Stimulated activated CD8-positive, alpha-beta memory T cell treated with anti-CD3 and anti-CD28 coated beads, Interleukin-2, amount 100 ng/mL, for 1 hour (primary cell): ENCODE measurements around the gene DIAPH2.
"Not testable (repeated sequence)": the region's sequence is repeated elsewhere in the genome, so short reads cannot be mapped to it uniquely, and the experiment has no call there.

Source experiments
- DNase-seq, 2 donors: peaks; one replicate each; pipeline ENCODE4 v3.0.0-alpha.2; 2020; ENCODE audit warnings: low read depth in 2 of 2

The DIAPH2 gene

GRCh38 chrX:96824166-96824565 is 139.5 kb downstream of the DIAPH2 start:
- DNase-seq = no peak

DNA sequence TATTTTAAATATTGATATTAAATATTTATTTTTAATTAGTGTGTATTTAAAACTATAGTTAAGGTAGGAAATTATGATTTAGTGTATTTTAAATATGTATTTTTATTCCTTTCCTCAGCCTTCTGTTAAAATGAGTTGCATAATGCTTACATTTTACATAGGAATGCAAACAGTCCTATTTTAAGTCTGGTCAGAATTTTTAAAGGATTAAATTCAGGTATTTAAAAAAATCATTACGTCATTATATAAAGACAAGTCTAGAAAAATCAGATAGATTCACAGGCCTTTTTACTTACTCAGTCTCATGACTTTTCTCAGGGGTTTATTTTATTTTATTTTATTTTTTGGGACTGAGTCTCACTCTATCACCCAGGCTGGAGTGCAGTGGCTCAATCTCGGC is 148.7 kb downstream of the DIAPH2 start:
- DNase-seq = no peak

DNA sequence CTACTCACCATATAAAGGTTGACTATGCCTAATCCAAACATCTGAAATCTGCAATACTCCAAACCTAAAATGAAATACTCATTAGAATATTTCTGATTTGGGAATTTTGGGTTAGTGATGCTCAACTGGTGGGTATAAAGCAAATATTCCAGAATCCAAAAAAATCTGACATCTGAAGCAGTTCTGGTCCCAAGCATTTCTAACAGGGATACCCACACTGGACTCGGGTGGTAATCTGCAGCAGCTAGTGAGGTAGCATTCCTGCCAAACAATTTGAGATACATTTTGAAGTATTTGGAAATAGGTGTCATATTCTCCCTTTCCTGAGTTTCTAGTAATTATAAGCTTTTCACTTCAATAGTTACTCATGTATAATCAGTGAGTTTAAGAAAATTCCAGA is 149.5 kb downstream of the DIAPH2 start:
- DNase-seq = no peak

DNA sequence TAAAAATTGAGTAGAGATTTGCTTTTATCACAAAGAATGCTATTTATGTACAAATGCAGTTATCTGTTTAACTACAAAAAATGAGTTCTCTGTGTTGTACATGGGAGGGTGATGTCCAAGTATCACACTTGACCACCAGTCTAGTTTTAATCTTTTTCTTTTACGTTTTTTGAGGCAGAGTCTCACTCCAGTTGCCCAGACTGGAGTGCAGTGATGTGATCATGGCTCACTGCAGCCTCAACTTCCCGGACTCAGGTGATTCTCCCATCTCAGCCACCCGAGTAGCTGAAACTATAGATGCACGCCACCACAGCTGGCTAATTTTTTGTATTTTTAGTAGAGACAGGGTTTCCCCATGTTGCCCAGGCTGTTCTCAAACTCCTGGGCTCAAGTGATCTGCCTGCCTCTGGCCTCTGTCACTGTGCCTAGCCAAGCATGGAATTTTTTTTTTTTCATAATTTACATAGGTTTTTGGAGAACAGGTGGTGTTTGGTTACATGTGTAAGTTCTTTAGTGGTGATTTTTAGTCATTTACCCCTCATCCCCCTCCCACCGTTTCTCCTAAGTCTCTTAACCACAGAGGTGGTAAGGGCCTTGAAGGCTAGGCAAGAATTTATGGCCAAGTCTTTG is 151.1 kb downstream of the DIAPH2 start:
- DNase-seq = no peak

DNA sequence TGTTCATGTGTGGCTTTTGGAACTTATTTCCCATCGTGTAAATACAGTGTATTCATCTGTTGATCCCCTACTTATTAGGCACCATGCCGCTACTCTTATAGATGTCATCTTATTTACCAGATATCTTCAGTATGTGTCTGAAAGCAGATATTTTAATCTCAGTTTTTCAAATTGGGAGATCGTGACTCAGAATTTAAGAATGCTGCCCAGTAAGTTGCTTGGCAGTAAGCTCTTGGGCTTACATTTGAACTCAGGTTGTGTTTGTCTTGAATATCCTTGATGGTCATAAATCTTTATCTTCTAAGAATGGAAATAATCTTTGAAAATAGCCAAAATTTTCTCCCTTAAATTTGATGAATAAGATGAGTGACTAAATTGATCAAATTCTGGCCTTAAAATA is 153.2 kb downstream of the DIAPH2 start:
- no peak for DNase-seq

GRCh38 chrX:96838537-96838936 is 153.9 kb downstream of the DIAPH2 start:
- no peak for DNase-seq

- DNase-seq = no peak
These were observed 156.7 kb downstream of the DIAPH2 start for GRCh38 chrX:96841325-96841724.

DNA sequence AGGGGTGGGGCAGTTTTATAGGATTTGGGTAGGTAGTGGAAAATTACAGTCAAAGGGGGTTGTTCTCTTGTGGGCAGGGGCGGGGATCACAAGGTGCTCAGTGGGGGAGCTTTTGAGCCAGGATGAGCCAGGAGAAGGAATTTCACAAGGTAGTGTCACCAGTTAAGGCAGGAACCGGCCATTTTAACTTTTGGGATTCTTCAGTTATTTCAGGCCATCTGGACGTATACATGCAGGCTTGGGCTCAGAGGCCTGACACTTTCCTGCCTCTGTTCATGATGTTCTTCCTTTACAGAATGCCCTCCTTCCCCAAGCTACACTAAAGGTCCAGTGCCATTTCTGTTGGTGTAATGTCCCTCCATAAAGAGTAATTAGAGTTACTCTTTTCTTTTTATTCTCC is 157.2 kb downstream of the DIAPH2 start:
- DNase-seq = not testable (repeated sequence)

- DNase-seq = no peak
These were observed 158.9 kb downstream of the DIAPH2 start for GRCh38 chrX:96843566-96843965.

DNA sequence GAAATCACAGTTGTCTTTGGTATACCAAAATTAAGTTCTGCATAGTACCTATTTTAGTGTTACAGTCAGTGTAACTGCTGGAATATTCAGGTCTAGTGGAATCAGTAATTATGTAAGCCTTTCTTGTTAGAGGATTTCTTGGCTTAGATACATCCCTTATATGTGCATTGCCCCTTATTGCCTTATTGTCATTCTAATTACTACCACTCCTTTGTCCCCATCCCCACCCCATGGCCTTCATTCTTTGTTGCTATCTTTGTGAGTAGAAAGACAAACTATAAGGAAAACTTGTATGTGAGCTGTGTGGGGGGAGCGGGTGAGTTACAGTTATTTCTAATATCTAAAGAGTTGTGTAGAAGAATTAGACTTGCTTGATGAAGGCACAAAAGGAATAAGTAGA is 162.2 kb downstream of the DIAPH2 start:
- DNase-seq = no peak

DNA sequence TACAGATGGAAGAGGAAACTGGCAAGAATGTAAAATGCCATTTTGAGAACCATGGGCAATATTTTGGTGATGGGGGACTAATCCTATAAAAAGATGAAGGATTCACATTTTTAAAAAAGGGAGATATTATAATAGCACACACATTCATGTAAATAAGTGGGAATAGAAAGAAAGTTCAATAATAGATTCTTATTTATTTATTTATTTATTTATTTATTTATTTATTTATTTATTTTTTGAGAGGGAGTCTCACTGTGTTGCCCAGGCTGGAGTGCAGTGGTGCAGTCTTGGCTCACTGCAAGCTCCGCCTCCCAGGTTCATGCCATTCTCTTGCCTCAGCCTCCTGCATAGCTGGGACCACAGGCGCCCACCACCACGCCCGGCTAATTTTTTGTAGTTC is 174.8 kb downstream of the DIAPH2 start:
- DNase-seq = not testable (repeated sequence)

DNA sequence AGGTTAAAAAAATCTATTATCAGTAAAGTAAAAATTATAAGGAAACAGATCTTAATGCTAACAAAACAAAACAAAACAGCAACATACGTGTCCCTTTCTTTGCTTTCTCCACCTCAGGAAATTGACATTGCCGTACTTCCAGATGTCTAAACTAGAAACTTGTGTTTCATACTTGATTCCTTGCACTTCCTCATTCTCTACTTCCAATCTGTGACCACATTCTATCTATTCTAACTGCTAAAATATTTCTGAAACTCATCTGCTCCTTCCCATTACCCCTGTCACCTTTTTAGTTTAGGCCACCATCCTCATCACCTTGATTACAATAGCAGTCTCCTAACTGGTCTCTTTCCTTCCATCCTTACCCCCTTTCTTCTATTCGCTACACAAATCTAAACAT is 176.6 kb downstream of the DIAPH2 start:
- DNase-seq = no peak

DNA sequence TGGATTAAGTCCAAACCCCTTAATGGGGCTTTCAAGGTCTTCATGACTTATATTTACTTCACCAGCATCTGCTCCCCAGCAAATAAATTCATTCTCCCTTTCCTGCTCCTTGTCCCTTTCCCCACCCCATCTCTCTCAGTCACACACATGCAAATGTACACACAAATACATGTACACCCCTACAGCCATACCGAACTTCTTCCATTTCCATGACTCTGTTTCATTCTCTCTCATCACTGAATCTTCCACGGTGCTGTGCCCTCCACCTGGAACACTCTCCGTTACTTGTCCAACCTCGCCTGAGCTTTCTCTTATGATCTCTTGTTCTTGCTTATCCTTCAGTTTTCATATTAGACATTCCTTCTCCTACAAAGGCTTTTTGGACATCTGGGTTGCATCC is 177.0 kb downstream of the DIAPH2 start:
- DNase-seq = no peak

GRCh38 chrX:96883608-96884007 is 199.0 kb downstream of the DIAPH2 start, which contains the start of gene RPA4:
Gene RPA4, plus strand, starts transcription at chrX:96883908. Its CDS starts 403 bp downstream, at chrX:96884311.
- DNase-seq = no peak

- DNase-seq = no peak
These were observed 199.4 kb downstream of the DIAPH2 start for GRCh38 chrX:96884027-96884426.

- no peak for DNase-seq
These were observed 205.1 kb downstream of the DIAPH2 start for GRCh38 chrX:96889726-96890125.

- no peak for DNase-seq
These were observed 222.1 kb downstream of the DIAPH2 start for GRCh38 chrX:96906741-96907140.

DNA sequence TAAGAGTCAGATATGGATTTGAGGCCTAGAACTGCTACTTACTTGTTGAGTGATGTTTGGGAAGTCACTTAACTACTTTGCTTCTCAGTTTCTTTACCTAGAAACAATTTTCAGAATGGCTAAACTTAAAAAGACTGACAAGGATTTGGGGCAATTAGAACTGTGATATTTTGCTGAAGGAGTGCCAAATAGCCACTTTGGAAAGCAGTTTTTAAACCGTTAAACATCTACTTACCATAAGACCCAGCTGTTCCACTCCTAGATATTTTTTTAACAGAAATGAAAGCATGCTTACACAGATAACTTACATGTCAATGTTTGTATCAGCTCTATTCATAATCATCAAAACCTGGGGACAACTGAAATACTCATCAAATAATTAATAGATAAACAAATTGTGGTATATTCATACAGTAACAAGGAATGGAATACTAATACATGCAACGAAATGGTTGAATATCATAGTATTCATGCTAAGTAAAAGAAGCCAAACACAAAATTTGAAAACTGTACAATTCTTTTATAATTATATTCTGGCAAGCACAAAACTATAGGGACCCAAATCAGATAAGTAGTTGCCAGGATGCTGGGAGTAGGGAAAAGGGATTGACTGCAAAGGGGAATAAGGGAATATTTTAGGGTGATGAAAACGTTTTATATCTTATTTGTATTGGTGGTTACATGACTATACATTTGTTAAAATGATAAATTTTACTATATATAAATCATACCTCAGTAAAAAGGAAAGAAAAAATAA is 223.1 kb downstream of the DIAPH2 start:
- DNase-seq = no peak

GRCh38 chrX:96909291-96909690 is 224.6 kb downstream of the DIAPH2 start:
- no peak for DNase-seq

DNA sequence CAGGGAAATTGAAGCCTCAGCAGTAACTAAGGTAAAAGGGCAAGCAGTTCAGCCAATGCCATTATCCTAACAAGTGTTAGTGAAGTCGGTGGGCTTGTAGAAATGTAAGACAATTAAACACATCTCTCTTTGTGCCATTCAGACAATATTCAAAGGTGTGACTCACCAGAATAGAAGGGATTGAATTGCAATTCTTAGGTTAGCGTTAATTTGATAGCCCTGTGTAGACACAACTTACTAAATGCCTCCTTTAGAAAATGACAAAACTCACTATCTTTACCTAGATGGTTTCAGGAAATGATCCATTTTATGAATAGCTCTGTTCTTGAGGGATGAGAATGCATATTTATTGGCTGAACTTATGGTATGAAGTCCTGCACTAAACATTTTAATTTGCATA is 234.2 kb downstream of the DIAPH2 start:
- no peak for DNase-seq

GRCh38 chrX:96919672-96920071 is 235.0 kb downstream of the DIAPH2 start:
- DNase-seq = no peak

- DNase-seq = no peak
These were observed 239.9 kb downstream of the DIAPH2 start for GRCh38 chrX:96924581-96924980.

DNA sequence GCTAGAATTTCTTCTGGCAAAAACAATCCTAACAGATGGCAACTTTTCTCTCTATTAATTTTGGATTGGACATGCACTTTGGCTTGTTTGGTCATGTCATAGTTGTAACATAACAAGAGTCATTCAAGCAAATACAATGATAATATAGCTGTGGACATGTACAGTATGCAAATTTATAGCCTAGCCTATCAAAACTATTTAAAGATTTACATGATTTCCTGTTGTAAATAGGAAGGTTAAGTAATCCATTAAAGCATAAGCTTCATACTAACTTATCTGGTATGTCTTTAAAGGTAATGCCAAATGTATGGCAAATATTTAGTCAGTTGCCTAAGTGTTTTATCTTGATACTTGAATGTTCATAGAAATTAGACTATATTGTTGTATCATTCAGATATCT is 244.4 kb downstream of the DIAPH2 start:
- DNase-seq = no peak

- DNase-seq = no peak
These were observed 273.1 kb downstream of the DIAPH2 start for GRCh38 chrX:96957718-96958117.
